H1 (cell line): ENCODE measurements around the gene PFDN6. TPM values are rescaled to one million over a fixed set of nuclear protein-coding genes. Genes with fewer than 3 reads are reported as not detected.

Experiments used
- ATF2 ChIP-seq: IDR thresholded peaks from 2 replicates; pipeline ENCODE4 v1.6.1; 2012; ENCODE audit warnings: low read length, inconsistent platforms
- CTBP2 ChIP-seq: IDR thresholded peaks from 2 replicates; pipeline ENCODE4 v1.7.0; 2011; ENCODE audit warnings: borderline replicate concordance, mild to moderate bottlenecking, moderate library complexity, mixed read lengths, low read length; ENCODE audit not compliant: insufficient read depth, insufficient read length
- CTCF ChIP-seq, 3 experiments: IDR thresholded peaks; 1 replicate in 2 of 3; 2 replicates in 1 of 3; pipeline versions ENCODE4 v1.5.1 to v1.6.1; 2011; ENCODE audit warnings: low read length in 3 of 3, mild to moderate bottlenecking in 3 of 3, inconsistent platforms in 2 of 3, low read depth in 1 of 3, moderate library complexity in 1 of 3; ENCODE audit not compliant: insufficient read depth in 1 of 3; ENCODE audit errors: control extremely low read depth in 1 of 3
- E2F6 ChIP-seq: IDR thresholded peaks from 2 replicates; pipeline ENCODE4 v1.6.1; 2012; ENCODE audit warnings: inconsistent platforms
- EGR1 ChIP-seq: IDR thresholded peaks from 2 replicates; pipeline ENCODE4 v1.6.1; 2011; ENCODE audit warnings: low read depth, low read length, borderline replicate concordance
- EP300 ChIP-seq, 2 experiments: IDR thresholded peaks; 1 replicate in 1 of 2; 2 replicates in 1 of 2; pipeline ENCODE4 v1.6.1; 2011 to 2012; ENCODE audit warnings: low read depth in 2 of 2, low read length in 2 of 2, mild to moderate bottlenecking in 2 of 2, borderline replicate concordance in 1 of 2, inconsistent platforms in 1 of 2, moderate library complexity in 1 of 2
- FOSL1 ChIP-seq: IDR thresholded peaks from 2 replicates; pipeline ENCODE4 v1.6.1; 2011; ENCODE audit warnings: mild to moderate bottlenecking, low read depth, low read length, moderate library complexity; ENCODE audit not compliant: insufficient read depth
- HDAC6 ChIP-seq: IDR thresholded peaks from one replicate; pipeline ENCODE4 v1.7.1; 2012; ENCODE audit warnings: low read depth, mild to moderate bottlenecking, inconsistent platforms, low read length, moderate library complexity
- MAFK ChIP-seq: IDR thresholded peaks from 2 replicates; pipeline ENCODE4 v1.6.1; 2012; ENCODE audit warnings: low read depth, mild to moderate bottlenecking, improper control_type of control experiment, low read length
- MAX ChIP-seq: IDR thresholded peaks from 2 replicates; pipeline ENCODE4 v1.6.1; 2012; ENCODE audit warnings: inconsistent platforms
- RXRA ChIP-seq: IDR thresholded peaks from 2 replicates; pipeline ENCODE4 v1.6.1; 2011; ENCODE audit warnings: low read depth, mild to moderate bottlenecking, low read length, moderate library complexity; ENCODE audit not compliant: insufficient read depth
- SAP30 ChIP-seq: fragments of 300-600 bp; sonication (generic); IDR thresholded peaks from 2 replicates; pipeline ENCODE4 v1.7.1; 2012; ENCODE audit warnings: low read length, moderate library complexity, mild to moderate bottlenecking, inconsistent platforms; ENCODE audit not compliant: insufficient read depth, insufficient replicate concordance
- SIN3A ChIP-seq, 2 experiments: IDR thresholded peaks in 1 of 2; conservative IDR thresholded peaks in 1 of 2; 2 replicates each; pipeline ENCODE4 v1.6.1; 2011 to 2012; ENCODE audit warnings: low read length in 2 of 2, improper control_type of control experiment in 1 of 2, low read depth in 1 of 2, mild to moderate bottlenecking in 1 of 2
- TAF1 ChIP-seq: IDR thresholded peaks from 2 replicates; pipeline ENCODE4 v1.6.1; 2011; ENCODE audit warnings: mild to moderate bottlenecking, low read depth, low read length
- TBP ChIP-seq: IDR thresholded peaks from 2 replicates; pipeline ENCODE4 v1.6.1; 2011; ENCODE audit warnings: low read depth, low read length, improper control_type of control experiment
- YY1 ChIP-seq: IDR thresholded peaks from 2 replicates; pipeline ENCODE4 v1.6.1; 2011; ENCODE audit warnings: low read depth, mild to moderate bottlenecking, low read length
- polyA plus RNA-seq, 7 experiments: library from polyadenylated mRNA; depleted of rRNA in 3 of 7; stranded (reverse) in 5 of 7; unstranded in 2 of 7; fragments of >200 nt in 5 of 7; fragments of 200-250 nt in 2 of 7; gene quantifications; 1 replicate in 5 of 7; 2 replicates in 1 of 7; 4 replicates in 1 of 7; pipeline versions ENCODE4 v1.2.1 to v1.2.3, GENCODE V29; 2011 to 2013; ENCODE audit warnings: missing spikeins in 2 of 7, mixed read lengths in 2 of 7
- total RNA-seq: library from RNA; stranded (reverse); fragmentation: NEBNext Ultra II Directional; extraction: Animal tissue kit (Norgen Biotek cat#: 25700); gene quantifications from 2 replicates; pipeline ENCODE4 v1.2.1, GENCODE V29; 2021

The PFDN6 gene
- total and polyA plus RNA-seq, 2 of the 8 experiments (the other 6 are each of a cell fraction or from before 2014, with no cell fraction given): 32.0 to 95.7 TPM

GRCh38 chr6:33276864-33277662 lies 12.3 kb upstream of the PFDN6 start, which contains the start of gene B3GALT4 (continued):
- TF ChIP-seq CTCF (IDR thresholded peaks at IDR 0.05; ENCODE audit: control extremely low read depth in 1 of 3, insufficient read depth in 1 of 3, low read depth in 1 of 3, low read length in 3 of 3) (peak in 2 of 3 experiments; percentile 40 to 62; a peak in 2 of 4 replicates), TBP (peak; percentile 33; the same call in 1 of the 2 replicates), MAFK (no peak), FOSL1 (0 out of 2 replicates have a peak, but pooled peaks have one; percentile 59), CTBP2 (peak; percentile 46), TAF1 (peak; percentile 53), HDAC6 (no peak), MAX (peak; percentile 75), E2F6 (no peak), YY1 (peak; percentile 73; the same call in 1 of the 2 replicates), ATF2 (peak; percentile 58; the same call in 1 of the 2 replicates), SAP30 (no peak), EGR1 (peak; percentile 79; the same call in 1 of the 2 replicates), SIN3A (conservative IDR thresholded peaks at IDR 0.05 in 1 of 2, IDR thresholded peaks at IDR 0.05 in 1 of 2; ENCODE audit: low read depth in 1 of 2, low read length in 2 of 2) (peak; percentile 32 to 77; a peak in 2 of 4 replicates), RXRA (no peak), EP300 (IDR thresholded peaks at IDR 0.05; ENCODE audit: borderline replicate concordance in 1 of 2, low read depth in 2 of 2, low read length in 2 of 2) (0 out of 3 replicates have a peak, but pooled peaks of 1 of the 2 experiments have one; percentile 23)
